GM21786 (cell line): ENCODE data around the gene WNT1.

Source experiments
- ATAC-seq: cut with Tn5 transposase; IDR thresholded peaks from one replicate; pipeline ENCODE4 v1.9.1; 2021; ENCODE audit not compliant: unreplicated experiment

The WNT1 gene

GRCh38 chr12:48999371-49000131 is 21.4 kb downstream of the WNT1 start, which contains the start of gene DDN:
TSS of gene DDN (minus strand) at chr12:48999375. CDS start at chr12:48999287, 88 bp downstream.
- no peak for ATAC-seq

- no peak for ATAC-seq
Observed at GRCh38 chr12:49000346-49000745, 22.2 kb downstream of the WNT1 start.

GRCh38 chr12:49008943-49009342 is 30.8 kb downstream of the WNT1 start:
- ATAC-seq, result no peak

- ATAC-seq, result no peak
Observed at GRCh38 chr12:49010092-49010668, 32.1 kb downstream of the WNT1 start.

- no peak for ATAC-seq
Observed at GRCh38 chr12:49012739-49013138, 34.6 kb downstream of the WNT1 start.

DNA sequence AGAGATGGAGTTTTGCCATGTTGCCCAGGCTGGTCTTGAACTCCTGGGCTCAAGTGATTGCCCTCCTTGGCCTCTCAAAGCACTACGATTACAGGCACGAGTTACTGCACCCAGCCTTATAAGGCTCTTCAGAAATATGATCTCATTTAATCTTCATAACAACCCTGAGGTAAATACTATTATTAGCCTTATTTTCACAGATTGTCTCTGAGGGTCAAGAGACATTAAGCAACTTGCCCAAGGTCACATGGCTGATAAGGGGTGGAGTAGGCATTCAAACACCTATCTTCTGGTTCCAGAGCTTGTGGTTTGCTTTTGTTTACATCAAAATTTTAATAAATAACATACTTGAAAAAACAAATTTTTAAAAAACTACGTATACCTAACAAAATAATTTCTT is 35.3 kb downstream of the WNT1 start:
- ATAC-seq, result no peak

DNA sequence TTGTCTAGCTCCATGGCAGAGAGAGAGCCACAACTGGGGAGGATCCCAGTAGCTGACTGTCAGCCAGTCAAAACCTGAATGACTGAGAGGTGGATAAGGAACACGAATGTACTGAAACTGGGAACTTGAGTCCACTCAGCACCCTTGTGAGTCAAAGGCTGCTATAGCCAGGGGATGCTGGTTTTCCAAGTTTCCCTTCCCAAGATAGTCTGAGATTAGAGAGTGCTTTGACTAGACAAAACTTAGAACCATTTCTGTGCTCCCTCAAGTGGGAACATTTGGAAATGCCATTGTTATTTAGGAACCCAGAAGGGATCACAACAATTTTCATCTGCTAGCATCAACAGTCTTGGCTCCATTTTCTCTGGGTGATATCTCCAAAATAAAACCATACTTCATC is 36.4 kb downstream of the WNT1 start:
- no peak for ATAC-seq

DNA sequence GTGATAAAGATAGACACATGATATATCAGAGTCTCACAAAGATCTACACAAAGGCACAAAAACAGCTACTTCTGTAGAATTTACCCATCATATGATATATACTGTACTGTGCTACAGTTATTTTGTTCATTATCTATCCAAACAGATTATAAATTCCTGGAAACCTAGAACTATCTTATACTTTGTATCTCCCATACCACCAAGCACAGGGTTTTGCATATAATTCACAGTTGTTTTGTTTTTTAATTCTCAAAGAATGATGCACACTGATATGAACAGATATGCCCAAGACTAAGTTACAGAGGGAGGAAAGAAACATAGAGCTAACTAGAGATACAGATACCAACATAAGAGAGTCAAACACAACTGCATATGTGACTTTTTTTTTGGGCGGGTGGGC is 37.1 kb downstream of the WNT1 start:
- ATAC-seq, result no peak

- ATAC-seq, result peak; percentile 5
Observed at GRCh38 chr12:49017891-49018260, 39.8 kb downstream of the WNT1 start.

GRCh38 chr12:49018261-49019119 is 40.4 kb downstream of the WNT1 start, which contains the start of gene PRKAG1:
TSS of gene PRKAG1 (minus strand) at chr12:49018776. CDS start at chr12:49018740, 36 bp downstream.
- peak; percentile 90 for ATAC-seq

DNA sequence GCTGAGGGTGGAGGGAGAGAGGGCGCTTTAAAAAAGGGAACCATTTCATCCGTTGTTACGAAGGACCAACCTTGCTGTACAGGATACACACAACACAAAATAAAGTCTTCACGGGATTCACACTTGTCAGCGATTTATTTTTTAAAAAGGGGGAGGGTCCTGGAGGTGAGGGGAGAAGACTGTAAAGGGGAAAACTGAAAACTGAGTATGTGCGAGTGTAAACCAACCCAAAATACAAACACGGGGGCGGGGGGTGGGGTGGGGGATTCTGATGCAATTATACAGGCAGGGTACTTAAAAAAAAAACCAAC is 41.0 kb downstream of the WNT1 start:
- peak; percentile 13 for ATAC-seq

DNA sequence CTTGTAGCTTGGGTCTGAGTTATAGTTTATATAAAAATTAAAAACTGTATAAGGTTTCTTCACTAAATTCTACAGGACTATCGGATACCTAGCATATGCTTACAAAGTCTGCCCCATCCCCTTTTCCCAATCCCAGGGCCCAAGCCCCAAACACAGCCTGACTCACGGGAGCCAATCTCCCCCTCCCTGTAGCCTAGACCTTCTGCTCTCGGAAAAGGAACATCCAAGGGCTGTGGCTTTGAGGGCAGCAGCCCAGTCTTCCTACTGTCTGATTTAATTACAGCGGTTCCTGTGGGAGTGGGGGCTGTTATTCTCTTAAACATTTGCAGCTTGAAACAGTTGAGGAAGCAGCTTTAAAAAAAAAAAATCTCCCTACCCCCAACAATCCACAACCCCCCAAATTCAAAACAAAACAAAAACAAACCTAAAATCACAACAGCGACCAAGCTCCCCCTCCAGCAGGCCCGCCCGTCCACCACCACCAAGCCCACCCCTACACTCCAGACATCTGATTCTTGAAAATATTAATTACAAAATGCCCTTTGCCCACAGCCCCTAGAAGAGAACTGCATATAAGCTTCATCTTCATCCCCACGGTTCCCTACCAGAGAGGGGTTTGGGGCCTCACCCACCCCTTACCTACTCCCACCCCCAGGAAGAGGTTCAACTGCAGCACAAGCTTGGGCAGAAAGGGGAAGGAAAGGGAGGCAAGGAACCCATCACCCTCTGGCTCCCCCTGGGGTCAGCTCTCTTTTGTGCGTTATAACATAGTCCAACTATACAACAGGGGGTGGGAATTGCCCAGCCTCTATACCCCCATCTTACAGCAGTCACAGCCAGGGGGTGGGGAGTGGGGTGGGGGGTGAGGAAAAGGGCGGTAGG is 41.6 kb downstream of the WNT1 start:
- no peak for ATAC-seq

GRCh38 chr12:49020441-49020840 is 42.3 kb downstream of the WNT1 start:
- ATAC-seq, result no peak

- ATAC-seq, result no peak
Observed at GRCh38 chr12:49021292-49021915, 43.3 kb downstream of the WNT1 start.

DNA sequence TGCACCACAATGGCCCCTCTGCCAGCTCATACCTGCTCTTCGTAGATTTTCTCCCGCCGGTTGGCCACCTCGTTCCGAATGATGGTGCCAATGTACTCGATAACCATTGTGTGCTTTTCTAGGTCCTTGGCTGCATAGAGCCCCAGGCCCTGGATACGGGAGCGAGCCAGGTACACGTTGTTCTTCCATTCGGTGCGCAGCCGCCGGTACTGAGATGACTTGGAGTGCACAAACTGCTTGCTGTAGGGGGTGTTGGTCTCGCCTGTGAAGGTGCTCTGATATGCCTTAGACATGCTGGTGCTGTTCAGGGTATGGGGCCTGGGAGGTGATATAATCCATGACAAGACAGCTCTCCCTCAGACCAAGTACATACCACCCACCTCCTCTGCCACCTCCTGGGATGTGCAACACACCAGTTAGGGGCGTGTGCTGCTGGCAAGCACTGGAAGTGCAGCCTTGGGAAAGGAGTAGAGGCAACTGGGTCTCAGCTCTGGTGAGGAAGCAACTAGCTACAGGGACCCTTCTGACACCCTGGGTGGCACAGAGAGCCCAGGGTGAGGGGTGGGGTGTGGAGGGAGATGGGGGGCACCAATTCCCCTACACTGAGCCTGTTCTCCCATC is 44.5 kb downstream of the WNT1 start:
- no peak for ATAC-seq

DNA sequence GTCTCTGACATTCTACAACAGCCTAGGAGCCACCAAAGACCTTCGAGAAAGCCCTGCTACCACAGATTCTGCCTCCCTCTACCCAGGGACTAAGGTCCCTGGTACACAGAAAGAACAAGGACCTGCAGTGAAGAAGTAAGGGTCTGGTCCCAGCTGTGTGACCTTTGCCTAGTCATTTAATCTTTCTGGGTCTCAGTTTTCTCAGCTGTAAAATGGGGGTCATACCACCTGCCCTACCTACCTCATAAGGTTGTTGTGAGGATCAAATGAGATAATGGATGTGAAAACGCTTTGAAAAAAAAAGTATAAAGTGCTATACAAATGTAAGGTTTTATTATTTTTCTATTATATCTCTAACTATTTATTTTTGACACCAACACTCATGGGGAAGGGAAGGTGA is 45.7 kb downstream of the WNT1 start:
- ATAC-seq, result no peak

GRCh38 chr12:49024543-49024942 is 46.4 kb downstream of the WNT1 start:
- no peak for ATAC-seq

GRCh38 chr12:49025463-49025862 is 47.3 kb downstream of the WNT1 start:
- ATAC-seq, result no peak

DNA sequence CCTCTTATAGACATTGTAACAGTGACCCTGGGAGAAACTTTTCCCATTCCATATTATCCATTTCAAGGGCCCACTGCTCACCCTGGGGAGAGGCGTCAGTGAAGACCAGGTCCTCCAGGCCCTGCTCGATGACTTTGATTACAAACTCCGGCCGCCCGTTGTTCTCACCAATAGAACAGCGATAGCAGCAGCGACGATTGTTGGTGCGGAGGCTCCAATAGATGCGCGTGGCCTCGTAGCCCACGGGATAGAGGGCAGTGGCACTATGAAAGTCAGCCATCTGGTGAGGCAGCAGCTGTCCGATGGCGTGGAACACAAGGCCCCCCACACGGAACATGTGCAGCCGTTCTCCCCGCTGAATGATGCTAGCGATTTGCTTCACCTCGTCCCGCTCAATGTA is 48.0 kb downstream of the WNT1 start:
- ATAC-seq, result no peak
